Measurements from ENCODE around the gene RBMS1.

RBMS1 gene

DNA sequence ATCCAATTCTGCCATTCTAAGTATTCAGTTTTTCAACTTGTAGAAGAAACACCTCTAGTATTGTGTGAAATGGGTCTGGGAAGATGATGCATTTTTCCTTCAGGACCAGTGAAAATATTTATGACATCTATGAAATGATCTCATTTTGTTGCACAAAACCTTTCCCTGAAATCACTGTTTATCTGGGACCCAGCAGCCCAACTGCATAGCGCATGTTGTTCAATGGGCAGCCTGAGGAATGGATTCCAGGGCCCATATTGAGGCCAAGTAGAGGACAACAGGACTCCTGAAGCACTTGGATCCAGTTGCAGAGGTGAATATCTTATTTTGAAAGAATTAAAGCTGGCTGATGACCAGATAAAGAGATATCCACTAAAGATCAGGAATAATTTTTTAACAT, 7.3 kb downstream of the RBMS1 start:
- TF ChIP-seq POLR2AphosphoS5 (IDR thresholded peaks at IDR 0.05; ENCODE audit: low read depth, low read length) (no peak), SIN3A (IDR thresholded peaks at IDR 0.05; ENCODE audit: borderline replicate concordance, insufficient read depth, low read length) (no peak), TAF1 (IDR thresholded peaks at IDR 0.05; ENCODE audit: borderline replicate concordance, insufficient read depth, low read length) (no peak), FOXP2 (optimal IDR thresholded peaks at IDR 0.05; ENCODE audit: borderline replicate concordance, extremely low read depth, extremely low read length, insufficient read depth) (no peak)
- TF ChIP-seq, protein P1, sequence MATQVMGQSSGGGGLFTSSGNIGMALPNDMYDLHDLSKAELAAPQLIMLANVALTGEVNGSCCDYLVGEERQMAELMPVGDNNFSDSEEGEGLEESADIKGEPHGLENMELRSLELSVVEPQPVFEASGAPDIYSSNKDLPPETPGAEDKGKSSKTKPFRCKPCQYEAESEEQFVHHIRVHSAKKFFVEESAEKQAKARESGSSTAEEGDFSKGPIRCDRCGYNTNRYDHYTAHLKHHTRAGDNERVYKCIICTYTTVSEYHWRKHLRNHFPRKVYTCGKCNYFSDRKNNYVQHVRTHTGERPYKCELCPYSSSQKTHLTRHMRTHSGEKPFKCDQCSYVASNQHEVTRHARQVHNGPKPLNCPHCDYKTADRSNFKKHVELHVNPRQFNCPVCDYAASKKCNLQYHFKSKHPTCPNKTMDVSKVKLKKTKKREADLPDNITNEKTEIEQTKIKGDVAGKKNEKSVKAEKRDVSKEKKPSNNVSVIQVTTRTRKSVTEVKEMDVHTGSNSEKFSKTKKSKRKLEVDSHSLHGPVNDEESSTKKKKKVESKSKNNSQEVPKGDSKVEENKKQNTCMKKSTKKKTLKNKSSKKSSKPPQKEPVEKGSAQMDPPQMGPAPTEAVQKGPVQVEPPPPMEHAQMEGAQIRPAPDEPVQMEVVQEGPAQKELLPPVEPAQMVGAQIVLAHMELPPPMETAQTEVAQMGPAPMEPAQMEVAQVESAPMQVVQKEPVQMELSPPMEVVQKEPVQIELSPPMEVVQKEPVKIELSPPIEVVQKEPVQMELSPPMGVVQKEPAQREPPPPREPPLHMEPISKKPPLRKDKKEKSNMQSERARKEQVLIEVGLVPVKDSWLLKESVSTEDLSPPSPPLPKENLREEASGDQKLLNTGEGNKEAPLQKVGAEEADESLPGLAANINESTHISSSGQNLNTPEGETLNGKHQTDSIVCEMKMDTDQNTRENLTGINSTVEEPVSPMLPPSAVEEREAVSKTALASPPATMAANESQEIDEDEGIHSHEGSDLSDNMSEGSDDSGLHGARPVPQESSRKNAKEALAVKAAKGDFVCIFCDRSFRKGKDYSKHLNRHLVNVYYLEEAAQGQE (IDR thresholded peaks at IDR 0.05; ENCODE audit: insufficient read depth in 1 of 2, low read depth in 2 of 2, low read length in 2 of 2) = no peak

DNA sequence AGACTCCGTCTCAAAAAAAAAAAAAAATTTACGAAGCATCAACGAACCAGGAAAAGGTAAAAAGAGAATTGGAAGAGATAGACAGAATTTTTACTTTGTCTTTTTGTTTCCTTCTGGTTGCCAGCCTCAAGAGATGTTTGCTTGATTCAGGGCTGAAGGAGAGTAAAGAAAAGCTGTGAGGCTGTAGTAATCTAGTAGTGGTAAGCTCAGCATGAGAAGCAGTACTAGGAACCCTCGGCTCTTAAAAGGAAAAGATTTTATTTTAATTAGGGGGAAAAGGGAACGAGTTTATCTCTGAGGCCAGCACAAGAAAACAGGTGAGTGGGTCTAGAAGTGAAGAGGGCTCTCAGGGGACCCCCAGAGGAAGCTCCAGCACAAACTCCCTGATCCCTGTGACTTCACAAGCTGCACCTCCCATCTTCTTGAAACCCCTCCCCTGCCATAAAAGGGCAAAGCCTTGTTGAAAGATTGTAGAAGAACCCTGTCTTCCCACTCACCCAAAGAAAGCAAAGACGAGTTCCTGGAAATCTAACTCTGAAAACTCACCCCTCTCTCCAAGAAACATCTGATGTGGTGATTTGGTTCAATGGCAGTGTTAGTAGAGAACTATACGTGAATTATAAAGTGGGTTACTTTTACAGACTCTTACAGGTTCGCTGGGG, 8.6 kb downstream of the RBMS1 start:
- TF ChIP-seq, protein P1 (IDR thresholded peaks at IDR 0.05; ENCODE audit: insufficient read depth in 1 of 2, low read depth in 2 of 2, low read length in 2 of 2) = no peak
- TF ChIP-seq SIN3A (IDR thresholded peaks at IDR 0.05; ENCODE audit: borderline replicate concordance, insufficient read depth, low read length) (no peak), TAF1 (IDR thresholded peaks at IDR 0.05; ENCODE audit: borderline replicate concordance, insufficient read depth, low read length) (no peak), POLR2AphosphoS5 (IDR thresholded peaks at IDR 0.05; ENCODE audit: low read depth, low read length) (no peak), FOXP2 (optimal IDR thresholded peaks at IDR 0.05; ENCODE audit: borderline replicate concordance, extremely low read depth, extremely low read length, insufficient read depth) (no peak)

DNA sequence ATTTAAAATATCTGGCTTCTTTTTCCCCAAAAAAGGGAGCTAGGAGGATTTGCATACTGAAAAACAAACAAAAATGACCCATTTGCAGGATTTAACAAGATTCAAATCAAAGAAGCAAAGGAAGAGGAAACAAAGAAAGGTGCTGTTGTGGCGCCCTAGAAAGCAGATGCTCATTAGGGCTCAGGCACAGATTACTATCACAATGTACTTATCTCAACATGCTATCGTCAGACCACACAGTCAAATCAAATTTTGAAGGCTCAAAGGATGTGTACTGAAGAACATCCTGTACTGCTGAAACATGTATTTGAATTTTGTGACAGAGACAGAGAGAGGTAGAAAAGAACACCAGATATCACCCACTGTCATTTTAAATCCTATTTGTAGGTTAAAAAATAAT, 10.9 kb downstream of the RBMS1 start:
- no peak for TF ChIP-seq TAF1 (IDR thresholded peaks at IDR 0.05; ENCODE audit: borderline replicate concordance, insufficient read depth, low read length)
- TF ChIP-seq FOXP2 (optimal IDR thresholded peaks at IDR 0.05; ENCODE audit: borderline replicate concordance, extremely low read depth, extremely low read length, insufficient read depth) = no peak
- TF ChIP-seq, protein P1 (IDR thresholded peaks at IDR 0.05; ENCODE audit: insufficient read depth in 1 of 2, low read depth in 2 of 2, low read length in 2 of 2) = no peak

DNA sequence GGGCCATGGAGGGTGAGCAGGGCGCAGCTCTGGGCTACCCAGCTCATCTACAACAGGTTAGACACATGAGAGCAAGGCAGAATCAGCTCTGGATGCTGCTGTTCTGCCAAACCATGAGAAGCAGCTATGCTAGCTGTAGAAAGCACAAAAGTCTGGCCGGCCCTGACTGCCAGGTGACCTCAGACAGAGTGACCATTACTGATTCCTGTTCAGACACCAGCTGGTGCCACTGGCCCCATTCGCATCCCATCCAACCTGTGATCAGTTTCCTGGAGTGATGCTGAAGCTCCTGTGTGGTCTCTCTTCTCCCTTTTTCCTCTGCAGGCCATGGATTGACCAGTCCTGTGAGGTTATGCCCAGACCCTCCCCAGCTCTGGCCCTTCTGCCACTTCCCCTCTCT, 14.3 kb downstream of the RBMS1 start:
- TF ChIP-seq TAF1 (IDR thresholded peaks at IDR 0.05; ENCODE audit: borderline replicate concordance, insufficient read depth, low read length) = no peak
- TF ChIP-seq, protein P1 (IDR thresholded peaks at IDR 0.05; ENCODE audit: insufficient read depth in 1 of 2, low read depth in 2 of 2, low read length in 2 of 2) = no peak
- no peak for TF ChIP-seq SIN3A (IDR thresholded peaks at IDR 0.05; ENCODE audit: borderline replicate concordance, insufficient read depth, low read length)
- no peak for TF ChIP-seq POLR2AphosphoS5 (IDR thresholded peaks at IDR 0.05; ENCODE audit: low read depth, low read length)
- no peak for TF ChIP-seq FOXP2 (optimal IDR thresholded peaks at IDR 0.05; ENCODE audit: borderline replicate concordance, extremely low read depth, extremely low read length, insufficient read depth)

DNA sequence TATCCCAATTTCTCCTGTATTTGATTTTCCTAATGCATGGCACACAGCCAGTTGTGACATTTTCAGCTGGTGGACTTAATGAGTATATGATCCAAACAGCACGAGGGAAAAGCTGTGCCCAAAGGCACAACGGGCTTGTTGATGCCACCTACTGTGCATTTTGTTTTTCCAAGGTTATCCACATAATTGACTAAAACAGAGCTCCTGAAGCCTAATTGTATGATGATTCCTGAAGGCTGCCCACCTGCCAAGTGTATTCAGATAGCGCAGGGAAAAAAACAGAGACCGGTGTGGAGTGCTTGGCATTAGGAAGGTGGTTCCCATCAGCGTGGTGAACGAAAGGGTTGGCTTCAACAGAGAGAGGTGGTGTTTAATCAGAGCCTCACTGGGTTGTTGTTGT, 14.9 kb downstream of the RBMS1 start:
- TF ChIP-seq SIN3A (IDR thresholded peaks at IDR 0.05; ENCODE audit: borderline replicate concordance, insufficient read depth, low read length) (no peak), POLR2AphosphoS5 (IDR thresholded peaks at IDR 0.05; ENCODE audit: low read depth, low read length) (no peak), FOXP2 (optimal IDR thresholded peaks at IDR 0.05; ENCODE audit: borderline replicate concordance, extremely low read depth, extremely low read length, insufficient read depth) (no peak), TAF1 (IDR thresholded peaks at IDR 0.05; ENCODE audit: borderline replicate concordance, insufficient read depth, low read length) (no peak)
- TF ChIP-seq, protein P1 (IDR thresholded peaks at IDR 0.05; ENCODE audit: insufficient read depth in 1 of 2, low read depth in 2 of 2, low read length in 2 of 2) = no peak
